Lower leg skin (tissue), 3 donors: ENCODE data around the gene FHOD3.

ENCODE experiments used
- POLR2A ChIP-seq, 2 donors: fragments of 450-650 bp; IDR thresholded peaks; one replicate each; pipeline ENCODE4 v1.6.1; 2016 to 2017; ENCODE audit warnings: antibody characterized with exemption in 2 of 2, mild to moderate bottlenecking in 1 of 2, moderate library complexity in 1 of 2
- TF ChIP-seq, protein P1 (sequence below), 3 donors: fragments of 450-650 bp; IDR thresholded peaks; one replicate each; pipeline ENCODE4 v1.5.1; 2016; ENCODE audit warnings: antibody characterized with exemption in 3 of 3, mild to moderate bottlenecking in 3 of 3, moderate library complexity in 2 of 3

DNA sequence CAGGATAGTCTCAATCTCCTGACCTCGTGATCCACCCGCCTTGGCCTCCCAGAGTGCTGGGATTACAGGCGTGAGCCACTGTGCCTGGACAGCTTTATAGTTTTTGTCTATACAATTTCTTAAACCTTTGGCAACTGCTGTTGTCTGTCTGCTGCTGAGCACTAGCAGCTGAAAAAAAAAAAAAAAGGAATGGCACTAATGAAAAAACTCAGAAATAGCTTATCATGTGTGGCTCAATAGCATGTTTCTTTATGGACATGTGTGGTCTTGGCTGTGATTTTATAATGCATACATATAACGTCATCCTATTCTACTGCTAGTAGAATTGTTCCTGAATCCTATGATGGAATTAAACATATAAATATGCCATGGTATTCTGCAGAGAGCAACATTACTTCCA, 300.1 kb downstream of the FHOD3 start:
- TF ChIP-seq, protein P1, sequence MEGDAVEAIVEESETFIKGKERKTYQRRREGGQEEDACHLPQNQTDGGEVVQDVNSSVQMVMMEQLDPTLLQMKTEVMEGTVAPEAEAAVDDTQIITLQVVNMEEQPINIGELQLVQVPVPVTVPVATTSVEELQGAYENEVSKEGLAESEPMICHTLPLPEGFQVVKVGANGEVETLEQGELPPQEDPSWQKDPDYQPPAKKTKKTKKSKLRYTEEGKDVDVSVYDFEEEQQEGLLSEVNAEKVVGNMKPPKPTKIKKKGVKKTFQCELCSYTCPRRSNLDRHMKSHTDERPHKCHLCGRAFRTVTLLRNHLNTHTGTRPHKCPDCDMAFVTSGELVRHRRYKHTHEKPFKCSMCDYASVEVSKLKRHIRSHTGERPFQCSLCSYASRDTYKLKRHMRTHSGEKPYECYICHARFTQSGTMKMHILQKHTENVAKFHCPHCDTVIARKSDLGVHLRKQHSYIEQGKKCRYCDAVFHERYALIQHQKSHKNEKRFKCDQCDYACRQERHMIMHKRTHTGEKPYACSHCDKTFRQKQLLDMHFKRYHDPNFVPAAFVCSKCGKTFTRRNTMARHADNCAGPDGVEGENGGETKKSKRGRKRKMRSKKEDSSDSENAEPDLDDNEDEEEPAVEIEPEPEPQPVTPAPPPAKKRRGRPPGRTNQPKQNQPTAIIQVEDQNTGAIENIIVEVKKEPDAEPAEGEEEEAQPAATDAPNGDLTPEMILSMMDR (IDR thresholded peaks at IDR 0.05) = no peak
- no peak for TF ChIP-seq POLR2A (IDR thresholded peaks at IDR 0.05)
